SK-N-SH (cell line): ENCODE data around the gene NAGK.

ENCODE experiments used
- EZH2phosphoT487 ChIP-seq: fragments of 200-600 bp; sonication (generic); IDR thresholded peaks from 2 replicates; pipeline ENCODE4 v1.6.1; 2017; ENCODE audit warnings: low read depth, mixed run types, mild to moderate bottlenecking, antibody characterized with exemption, moderate library complexity, borderline replicate concordance
- RAD21 ChIP-seq: IDR thresholded peaks from 2 replicates; pipeline ENCODE4 v1.6.1; 2012; ENCODE audit warnings: mild to moderate bottlenecking, low read length
- SIN3A ChIP-seq: IDR thresholded peaks from 2 replicates; pipeline ENCODE4 v1.6.1; 2012; ENCODE audit warnings: low read depth, mild to moderate bottlenecking, low read length, moderate library complexity, borderline replicate concordance
- TF ChIP-seq, protein P1 (sequence below): fragments of 200-600 bp; sonication (generic); IDR thresholded peaks from 2 replicates; pipeline ENCODE4 v1.6.1; 2017; ENCODE audit warnings: antibody characterized with exemption, mild to moderate bottlenecking, moderate library complexity

DNA sequence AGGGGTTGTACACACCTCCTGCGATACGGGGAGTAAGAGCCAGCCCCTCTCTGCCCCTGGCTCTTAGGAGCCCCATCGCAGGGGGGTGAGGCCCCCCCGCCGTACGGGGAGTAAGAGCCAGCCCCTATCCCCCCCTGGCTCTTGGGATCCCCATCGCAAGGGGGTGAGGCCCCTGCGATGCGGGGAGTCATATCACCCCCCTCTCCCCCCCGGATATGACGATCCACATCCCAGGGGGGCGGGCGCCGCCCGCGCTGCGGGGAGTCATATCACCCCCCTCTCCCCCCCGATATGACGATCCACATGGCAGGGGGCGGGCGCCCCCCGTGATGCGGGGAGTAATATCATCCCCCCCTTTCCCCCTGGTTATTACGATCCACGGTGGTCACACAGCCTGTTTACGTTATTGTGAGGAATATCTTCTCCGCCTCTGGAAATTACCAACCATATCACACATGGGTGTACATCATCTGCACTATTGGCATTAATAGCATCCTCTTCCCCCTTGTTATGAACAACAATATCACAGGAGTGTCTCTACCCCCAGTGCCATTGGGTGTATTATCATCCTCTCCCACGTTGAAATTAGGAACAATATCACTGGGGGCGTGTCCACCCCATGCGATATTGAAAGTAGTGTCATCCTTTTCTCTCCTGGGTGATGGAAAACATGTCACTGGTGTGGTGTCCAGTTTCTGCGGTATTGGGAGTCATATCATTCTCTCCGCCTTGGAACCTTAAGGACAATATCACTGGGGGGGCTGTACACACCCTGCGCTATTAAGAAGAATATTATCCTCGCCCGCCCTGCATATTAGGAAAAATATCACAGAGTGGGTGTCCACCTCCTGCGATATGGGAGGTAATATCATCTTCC is 24.7 kb upstream of the NAGK start:
- TF ChIP-seq EZH2phosphoT487 = no peak
- TF ChIP-seq, protein P1, sequence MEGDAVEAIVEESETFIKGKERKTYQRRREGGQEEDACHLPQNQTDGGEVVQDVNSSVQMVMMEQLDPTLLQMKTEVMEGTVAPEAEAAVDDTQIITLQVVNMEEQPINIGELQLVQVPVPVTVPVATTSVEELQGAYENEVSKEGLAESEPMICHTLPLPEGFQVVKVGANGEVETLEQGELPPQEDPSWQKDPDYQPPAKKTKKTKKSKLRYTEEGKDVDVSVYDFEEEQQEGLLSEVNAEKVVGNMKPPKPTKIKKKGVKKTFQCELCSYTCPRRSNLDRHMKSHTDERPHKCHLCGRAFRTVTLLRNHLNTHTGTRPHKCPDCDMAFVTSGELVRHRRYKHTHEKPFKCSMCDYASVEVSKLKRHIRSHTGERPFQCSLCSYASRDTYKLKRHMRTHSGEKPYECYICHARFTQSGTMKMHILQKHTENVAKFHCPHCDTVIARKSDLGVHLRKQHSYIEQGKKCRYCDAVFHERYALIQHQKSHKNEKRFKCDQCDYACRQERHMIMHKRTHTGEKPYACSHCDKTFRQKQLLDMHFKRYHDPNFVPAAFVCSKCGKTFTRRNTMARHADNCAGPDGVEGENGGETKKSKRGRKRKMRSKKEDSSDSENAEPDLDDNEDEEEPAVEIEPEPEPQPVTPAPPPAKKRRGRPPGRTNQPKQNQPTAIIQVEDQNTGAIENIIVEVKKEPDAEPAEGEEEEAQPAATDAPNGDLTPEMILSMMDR = no peak
- no peak for TF ChIP-seq RAD21
- no peak for TF ChIP-seq SIN3A
